ENCODE measurements around the gene FHL2.
A peak's percentile ranks its signal among the peaks of the same experiment; 100 is the strongest.

Gene FHL2

GRCh38 chr2:105376789-105377240, 22.0 kb downstream of the FHL2 start:
- Histone ChIP-seq H3K4me3 (replicated peaks; ENCODE audit: low read depth, low read length) (no peak overlapping the region), H3K36me3 (ENCODE audit: control insufficient read depth, insufficient read depth, low read length) (no peaks in the 10 kb centered on the region), H3K27me3 (replicated peaks; ENCODE audit: control insufficient read depth, insufficient read depth, low read length) (no peaks in the 10 kb centered on the region)
- no peak for TF ChIP-seq CTCF (IDR thresholded peaks at IDR 0.05; ENCODE audit: insufficient read depth, low read length, poor library complexity, severe bottlenecking)
- DNase-seq (ENCODE audit: extremely low read depth, insufficient read length): no peak

GRCh38 chr2:105376010-105376409, 22.8 kb downstream of the FHL2 start:
- no peak for TF ChIP-seq CTCF (IDR thresholded peaks at IDR 0.05; ENCODE audit: insufficient read depth, low read length, poor library complexity, severe bottlenecking)
- Histone ChIP-seq H3K4me3 (replicated peaks; ENCODE audit: low read depth, low read length) (no peak overlapping the region), H3K27me3 (replicated peaks; ENCODE audit: control insufficient read depth, insufficient read depth, low read length) (no peaks in the 10 kb centered on the region), H3K36me3 (ENCODE audit: control insufficient read depth, insufficient read depth, low read length) (no peaks in the 10 kb centered on the region)
- DNase-seq (ENCODE audit: extremely low read depth, insufficient read length): no peak

GRCh38 chr2:105375001-105375561, 23.8 kb downstream of the FHL2 start:
- no peak for TF ChIP-seq CTCF (IDR thresholded peaks at IDR 0.05; ENCODE audit: insufficient read depth, low read length, poor library complexity, severe bottlenecking)
- no peaks in the 10 kb centered on the region for H3K27me3 ChIP-seq (replicated peaks; ENCODE audit: control insufficient read depth, insufficient read depth, low read length)
- H3K36me3 ChIP-seq (ENCODE audit: control insufficient read depth, insufficient read depth, low read length): no peaks in the 10 kb centered on the region
- DNase-seq (ENCODE audit: extremely low read depth, insufficient read length): no peak
- no peak overlapping the region for H3K4me3 ChIP-seq (replicated peaks; ENCODE audit: low read depth, low read length)

GRCh38 chr2:105373895-105374401, 24.9 kb downstream of the FHL2 start:
- Histone ChIP-seq H3K4me3 (replicated peaks; ENCODE audit: low read depth, low read length) (peak overlapping the region; percentile 56), H3K36me3 (ENCODE audit: control insufficient read depth, insufficient read depth, low read length) (no peaks in the 10 kb centered on the region), H3K27me3 (replicated peaks; ENCODE audit: control insufficient read depth, insufficient read depth, low read length) (no peaks in the 10 kb centered on the region)
- DNase-seq (ENCODE audit: extremely low read depth, insufficient read length): peak; percentile 37
- no peak for TF ChIP-seq CTCF (IDR thresholded peaks at IDR 0.05; ENCODE audit: insufficient read depth, low read length, poor library complexity, severe bottlenecking)

GRCh38 chr2:105373344-105373781, 25.5 kb downstream of the FHL2 start:
- no peaks in the 10 kb centered on the region for H3K36me3 ChIP-seq (ENCODE audit: control insufficient read depth, insufficient read depth, low read length)
- DNase-seq (ENCODE audit: extremely low read depth, insufficient read length): no peak
- no peaks in the 10 kb centered on the region for H3K27me3 ChIP-seq (replicated peaks; ENCODE audit: control insufficient read depth, insufficient read depth, low read length)
- H3K4me3 ChIP-seq (replicated peaks; ENCODE audit: low read depth, low read length): peak overlapping the region; percentile 41
- TF ChIP-seq CTCF (IDR thresholded peaks at IDR 0.05; ENCODE audit: insufficient read depth, low read length, poor library complexity, severe bottlenecking): no peak
